ENCODE results near the gene PPP2R2C. TPM values are rescaled to one million over a fixed set of nuclear protein-coding genes. Genes with fewer than 3 reads are reported as not detected.

PPP2R2C gene
- total RNA-seq, 1 experiment from 2014 or later, result 9.5 TPM

- intact Hi-C loops (cut with micrococcal nuclease), result no loop called here
Observed at GRCh38 chr4:6489927-6490326, 17.5 kb upstream of the PPP2R2C start.

DNA sequence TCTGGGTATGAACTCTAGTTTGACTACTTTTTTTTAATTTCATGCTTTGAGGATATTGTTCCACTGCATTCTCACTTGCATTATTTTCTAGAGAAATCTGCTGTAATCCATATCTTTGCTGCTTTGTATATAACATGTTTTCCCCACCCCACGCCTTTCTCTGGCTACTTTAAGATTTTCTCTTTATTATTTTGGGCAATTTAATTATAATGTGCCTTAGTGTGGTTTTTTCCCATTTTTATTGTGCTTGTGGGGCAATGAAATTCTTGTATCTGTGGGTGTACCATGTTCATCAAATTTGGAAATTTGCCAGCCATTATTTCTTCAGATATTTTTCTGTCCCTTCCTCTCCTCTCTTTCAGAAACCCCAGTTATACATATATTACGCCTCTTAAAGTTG lies 15.1 kb upstream of the PPP2R2C start:
- Histone ChIP-seq H2AFZ (ENCODE audit: low read length) (no peak overlapping the region), H3K4me3 (ENCODE audit: low read length) (no peak overlapping the region), H3K4me2 (ENCODE audit: low read length) (no peak overlapping the region), H3K36me3 (ENCODE audit: low read depth, low read length) (no peaks in the 10 kb centered on the region), H3F3A (ENCODE audit: low read length, unreplicated experiment) (no peaks in the 10 kb centered on the region), H4K20me1 (ENCODE audit: low read length) (no peaks in the 10 kb centered on the region), H3K4me1 (ENCODE audit: insufficient read depth, low read length) (no peaks in the 10 kb centered on the region), H3K79me2 (ENCODE audit: low read length) (no peaks in the 10 kb centered on the region), H3K9me2 (replicated peaks; ENCODE audit: low read length) (no peaks in the 10 kb centered on the region), H3K27me3 (ENCODE audit: low read length) (no peaks in the 10 kb centered on the region; the same call in none of the 2 replicates), H3K9me3 (ENCODE audit: low read length) (0 out of 2 replicates have a peak, but pooled peaks cover 6% of the 10 kb centered on the region), H3K27ac (ENCODE audit: low read length) (no peak overlapping the region), H3K9ac (ENCODE audit: low read length) (no peak overlapping the region)
- DNase-seq, result no peak
- intact Hi-C loops (cut with micrococcal nuclease), result no loop called here
- ATAC-seq, result no peak
- CTCF ChIA-PET, result no interaction called here
- TF ChIP-seq, protein P1, sequence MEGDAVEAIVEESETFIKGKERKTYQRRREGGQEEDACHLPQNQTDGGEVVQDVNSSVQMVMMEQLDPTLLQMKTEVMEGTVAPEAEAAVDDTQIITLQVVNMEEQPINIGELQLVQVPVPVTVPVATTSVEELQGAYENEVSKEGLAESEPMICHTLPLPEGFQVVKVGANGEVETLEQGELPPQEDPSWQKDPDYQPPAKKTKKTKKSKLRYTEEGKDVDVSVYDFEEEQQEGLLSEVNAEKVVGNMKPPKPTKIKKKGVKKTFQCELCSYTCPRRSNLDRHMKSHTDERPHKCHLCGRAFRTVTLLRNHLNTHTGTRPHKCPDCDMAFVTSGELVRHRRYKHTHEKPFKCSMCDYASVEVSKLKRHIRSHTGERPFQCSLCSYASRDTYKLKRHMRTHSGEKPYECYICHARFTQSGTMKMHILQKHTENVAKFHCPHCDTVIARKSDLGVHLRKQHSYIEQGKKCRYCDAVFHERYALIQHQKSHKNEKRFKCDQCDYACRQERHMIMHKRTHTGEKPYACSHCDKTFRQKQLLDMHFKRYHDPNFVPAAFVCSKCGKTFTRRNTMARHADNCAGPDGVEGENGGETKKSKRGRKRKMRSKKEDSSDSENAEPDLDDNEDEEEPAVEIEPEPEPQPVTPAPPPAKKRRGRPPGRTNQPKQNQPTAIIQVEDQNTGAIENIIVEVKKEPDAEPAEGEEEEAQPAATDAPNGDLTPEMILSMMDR (conservative IDR thresholded peaks at IDR 0.05; ENCODE audit: low read depth, low read length), result no peak
- TF ChIP-seq EZH2 (IDR thresholded peaks at IDR 0.05; ENCODE audit: low read length, unreplicated experiment) (no peak), EZH2phosphoT487 (IDR thresholded peaks at IDR 0.05; ENCODE audit: borderline replicate concordance, low read length) (no peak)
- POLR2A ChIA-PET (ENCODE audit: unreplicated experiment), result no interaction called here
- no TSS peak for BruUV-seq (replicated peaks)

More at GRCh38 chr4:6489927-6490326, 17.5 kb upstream of the PPP2R2C start:
- 0 out of 2 replicates have a peak, but pooled peaks cover 6% of the 10 kb centered on the region for H3K9me3 ChIP-seq (ENCODE audit: low read length)
- no peaks in the 10 kb centered on the region for H4K20me1 ChIP-seq (ENCODE audit: low read length)
- ATAC-seq (no peak), DNase-seq (no peak)
- H3K4me2 ChIP-seq (ENCODE audit: low read length), result no peak overlapping the region
- no peaks in the 10 kb centered on the region for H3K79me2 ChIP-seq (ENCODE audit: low read length)
- H3K27ac ChIP-seq (ENCODE audit: low read length), result no peak overlapping the region
- POLR2A ChIA-PET (ENCODE audit: unreplicated experiment), result no interaction called here
- H2AFZ ChIP-seq (ENCODE audit: low read length), result no peak overlapping the region
- no peaks in the 10 kb centered on the region for H3F3A ChIP-seq (ENCODE audit: low read length, unreplicated experiment)
- CTCF ChIA-PET, result no interaction called here
- no peaks in the 10 kb centered on the region for H3K9me2 ChIP-seq (replicated peaks; ENCODE audit: low read length)
- TF ChIP-seq EZH2 (IDR thresholded peaks at IDR 0.05; ENCODE audit: low read length, unreplicated experiment) (no peak), EZH2phosphoT487 (IDR thresholded peaks at IDR 0.05; ENCODE audit: borderline replicate concordance, low read length) (no peak)
- TF ChIP-seq, protein P1 (conservative IDR thresholded peaks at IDR 0.05; ENCODE audit: low read depth, low read length), result no peak
- no peak overlapping the region for H3K4me3 ChIP-seq (ENCODE audit: low read length)
- no peaks in the 10 kb centered on the region for H3K36me3 ChIP-seq (ENCODE audit: low read depth, low read length)
- H3K4me1 ChIP-seq (ENCODE audit: insufficient read depth, low read length), result no peaks in the 10 kb centered on the region
- no peak overlapping the region for H3K9ac ChIP-seq (ENCODE audit: low read length)
- no peaks in the 10 kb centered on the region; the same call in none of the 2 replicates for H3K27me3 ChIP-seq (ENCODE audit: low read length)
- no TSS peak for BruUV-seq (replicated peaks)

GRCh38 chr4:6480534-6481088 lies 8.2 kb upstream of the PPP2R2C start:
- H3K4me3 ChIP-seq (ENCODE audit: low read length), result no peak overlapping the region
- no peaks in the 10 kb centered on the region for H3K36me3 ChIP-seq (ENCODE audit: low read depth, low read length)
- no peaks in the 10 kb centered on the region for H3K9me2 ChIP-seq (replicated peaks; ENCODE audit: low read length)
- CTCF ChIA-PET, result no interaction called here
- H3K4me1 ChIP-seq (ENCODE audit: insufficient read depth, low read length), result peaks cover 26% of the 10 kb centered on the region
- peak; percentile 72 for ATAC-seq
- no peaks in the 10 kb centered on the region for H3K9me3 ChIP-seq (ENCODE audit: low read length)
- no peak overlapping the region for H3K27ac ChIP-seq (ENCODE audit: low read length)
- no peak overlapping the region for H3K9ac ChIP-seq (ENCODE audit: low read length)
- peak; percentile 67 for DNase-seq
- no TSS peak for BruUV-seq (replicated peaks)
- TF ChIP-seq, protein P1 (conservative IDR thresholded peaks at IDR 0.05; ENCODE audit: low read depth, low read length), result no peak
- no peak for TF ChIP-seq EZH2 (IDR thresholded peaks at IDR 0.05; ENCODE audit: low read length, unreplicated experiment)
- no peak for TF ChIP-seq EZH2phosphoT487 (IDR thresholded peaks at IDR 0.05; ENCODE audit: borderline replicate concordance, low read length)
- POLR2A ChIA-PET (ENCODE audit: unreplicated experiment), result no interaction called here
- intact Hi-C loops (cut with micrococcal nuclease), result no loop called here
- peak overlapping the region; percentile 21; the same call in 1 of the 2 replicates for H3K4me2 ChIP-seq (ENCODE audit: low read length)
- no peaks in the 10 kb centered on the region for H4K20me1 ChIP-seq (ENCODE audit: low read length)
- no peaks in the 10 kb centered on the region for H3F3A ChIP-seq (ENCODE audit: low read length, unreplicated experiment)
- no peaks in the 10 kb centered on the region; the same call in 1 of the 2 replicates for H3K27me3 ChIP-seq (ENCODE audit: low read length)
- no peak overlapping the region for H2AFZ ChIP-seq (ENCODE audit: low read length)
- H3K79me2 ChIP-seq (ENCODE audit: low read length), result no peaks in the 10 kb centered on the region

Measured in PC-3 (cell line).